Mesenchymal stem cell (in vitro differentiated cells and primary cell): ENCODE measurements around the gene H2BK1.

ENCODE experiments used
- DNase-seq: peaks from one replicate; pipeline ENCODE4 v3.0.0-alpha.2; 2013
- H2AFZ ChIP-seq: one replicate; pipeline ENCODE4 v1.6.1; 2013; ENCODE audit warnings: low read depth, mild to moderate bottlenecking, control low read depth, inconsistent platforms, low read length, moderate library complexity
- H2AK5ac ChIP-seq: 2 replicates; pipeline ENCODE4 v1.6.1; 2013; ENCODE audit warnings: low read length, moderate library complexity, mild to moderate bottlenecking, inconsistent platforms; ENCODE audit not compliant: severe bottlenecking
- H2BK120ac ChIP-seq: one replicate; pipeline ENCODE4 v1.6.1; 2013; ENCODE audit warnings: low read depth, mild to moderate bottlenecking, inconsistent platforms, low read length, moderate library complexity
- H2BK12ac ChIP-seq, 2 experiments: one replicate each; pipeline ENCODE4 v1.6.1; 2013; ENCODE audit warnings: inconsistent platforms in 2 of 2, low read length in 2 of 2, mild to moderate bottlenecking in 2 of 2, moderate library complexity in 2 of 2, control low read depth in 1 of 2
- H2BK15ac ChIP-seq: one replicate; pipeline ENCODE4 v1.6.1; 2013; ENCODE audit warnings: mild to moderate bottlenecking, low read depth, inconsistent platforms; ENCODE audit not compliant: poor library complexity, severe bottlenecking
- H2BK5ac ChIP-seq: 2 replicates; pipeline ENCODE4 v1.6.1; 2013; ENCODE audit warnings: low read depth, mild to moderate bottlenecking, low read length, control low read depth, inconsistent platforms; ENCODE audit not compliant: poor library complexity, severe bottlenecking
- H3K14ac ChIP-seq, 2 experiments: one replicate each; pipeline ENCODE4 v1.6.1; 2013; ENCODE audit warnings: inconsistent platforms in 2 of 2, low read length in 2 of 2, control low read depth in 1 of 2, mild to moderate bottlenecking in 1 of 2, moderate library complexity in 1 of 2
- H3K18ac ChIP-seq, 2 experiments: one replicate each; pipeline ENCODE4 v1.6.1; 2013; ENCODE audit warnings: inconsistent platforms in 2 of 2, low read length in 2 of 2, control low read depth in 1 of 2, low read depth in 1 of 2, mild to moderate bottlenecking in 1 of 2
- H3K23ac ChIP-seq, 2 experiments: one replicate each; pipeline ENCODE4 v1.6.1; 2013; ENCODE audit warnings: inconsistent platforms in 2 of 2, low read length in 2 of 2, mild to moderate bottlenecking in 2 of 2, moderate library complexity in 2 of 2, control low read depth in 1 of 2
- H3K27ac ChIP-seq: 2 replicates; pipeline ENCODE4 v1.5.1; 2013; ENCODE audit warnings: mild to moderate bottlenecking, moderate library complexity, low read length, control low read depth, inconsistent platforms; ENCODE audit not compliant: poor library complexity, severe bottlenecking
- H3K27me3 ChIP-seq, 2 experiments: 2 replicates each; pipeline versions ENCODE4 v1.6.1 to v1.7.0; 2013; ENCODE audit warnings: low read length in 2 of 2, mild to moderate bottlenecking in 2 of 2, moderate library complexity in 2 of 2, control low read depth in 1 of 2, inconsistent platforms in 1 of 2; ENCODE audit not compliant: control insufficient read depth in 1 of 2, insufficient read depth in 1 of 2
- H3K36me3 ChIP-seq, 2 experiments: 2 replicates each; pipeline versions ENCODE4 v1.6.1 to v1.7.0; 2013; ENCODE audit warnings: low read length in 2 of 2, control low read depth in 1 of 2, inconsistent platforms in 1 of 2, low read depth in 1 of 2, mild to moderate bottlenecking in 1 of 2; ENCODE audit not compliant: insufficient read depth in 2 of 2, control insufficient read depth in 1 of 2
- H3K4ac ChIP-seq, 2 experiments: one replicate each; pipeline ENCODE4 v1.6.1; 2013; ENCODE audit warnings: inconsistent platforms in 2 of 2, low read length in 2 of 2, mild to moderate bottlenecking in 2 of 2, moderate library complexity in 2 of 2, control low read depth in 1 of 2, low read depth in 1 of 2
- H3K4me1 ChIP-seq: 2 replicates; pipeline ENCODE4 v1.6.1; 2013; ENCODE audit warnings: low read depth, low read length, control low read depth; ENCODE audit not compliant: control insufficient read depth, insufficient read depth
- H3K4me2 ChIP-seq: 2 replicates; pipeline ENCODE4 v1.6.1; 2013; ENCODE audit warnings: low read length, mild to moderate bottlenecking, inconsistent platforms; ENCODE audit not compliant: poor library complexity, severe bottlenecking
- H3K4me3 ChIP-seq, 2 experiments: 2 replicates each; pipeline versions ENCODE4 v1.5.1 to v1.7.0; 2013; ENCODE audit warnings: low read length in 2 of 2, mild to moderate bottlenecking in 2 of 2, control low read depth in 1 of 2, low read depth in 1 of 2; ENCODE audit not compliant: insufficient read depth in 1 of 2
- H3K79me1 ChIP-seq: replicated peaks from 2 replicates; pipeline ENCODE4 v1.6.1; 2013; ENCODE audit warnings: mild to moderate bottlenecking, control low read depth, low read length, inconsistent platforms; ENCODE audit not compliant: poor library complexity, severe bottlenecking
- H3K9ac ChIP-seq: 2 replicates; pipeline ENCODE4 v1.7.0; 2013; ENCODE audit warnings: mild to moderate bottlenecking, low read length, moderate library complexity
- H3K9me3 ChIP-seq: 2 replicates; pipeline ENCODE4 v1.7.0; 2013; ENCODE audit warnings: mild to moderate bottlenecking, low read length; ENCODE audit not compliant: control insufficient read depth
- H4K8ac ChIP-seq: one replicate; pipeline ENCODE4 v1.6.1; 2013; ENCODE audit warnings: inconsistent platforms, mild to moderate bottlenecking, low read length, moderate library complexity
- H4K91ac ChIP-seq: one replicate; pipeline ENCODE4 v1.6.1; 2013; ENCODE audit warnings: mild to moderate bottlenecking, low read length, inconsistent platforms
- WGBS: methylation state at CpG from one replicate; pipeline ENCODE4 v1.1.7; 2013; ENCODE audit warnings: mixed read lengths; 5-methylcytosine and 5-hydroxymethylcytosine counted together

Gene H2BK1

GRCh38 chr7:151197932-151198331 is 12.4 kb downstream of the H2BK1 start:
- no peaks in the 10 kb centered on the region for H3K9me3 ChIP-seq
- no peak overlapping the region for H2BK120ac ChIP-seq
- no peaks in the 10 kb centered on the region for H3K4me1 ChIP-seq
- H3K4me2 ChIP-seq: no peak overlapping the region
- no peak overlapping the region for H4K8ac ChIP-seq
- H3K4me3 ChIP-seq: no peak overlapping the region
- no peak overlapping the region for H3K9ac ChIP-seq
- peaks cover 79 to 91% of the 10 kb centered on the region in 2 experiments for H3K27me3 ChIP-seq
- no peaks in the 10 kb centered on the region for H3K79me1 ChIP-seq
- no peak overlapping the region for H2BK15ac ChIP-seq
- DNase-seq: no peak
- H3K36me3 ChIP-seq: no peaks in the 10 kb centered on the region
- H3K4ac ChIP-seq: no peak overlapping the region
- H3K18ac ChIP-seq: no peak overlapping the region
- H4K91ac ChIP-seq: no peak overlapping the region
- H2AK5ac ChIP-seq: no peak overlapping the region
- no peak overlapping the region for H3K14ac ChIP-seq
- no peak overlapping the region for H2BK5ac ChIP-seq
- no peak overlapping the region for H3K23ac ChIP-seq
- H2BK12ac ChIP-seq: no peak overlapping the region
- H2AFZ ChIP-seq: no peak overlapping the region
- H3K27ac ChIP-seq: no peak overlapping the region

- peaks cover 77 to 89% of the 10 kb centered on the region in 2 experiments for H3K27me3 ChIP-seq
- no peak overlapping the region for H3K27ac ChIP-seq
- H3K79me1 ChIP-seq: no peaks in the 10 kb centered on the region
- no peaks in the 10 kb centered on the region for H3K9me3 ChIP-seq
- H3K18ac ChIP-seq: no peak overlapping the region
- no peak overlapping the region for H3K23ac ChIP-seq
- no peaks in the 10 kb centered on the region for H3K36me3 ChIP-seq
- H4K91ac ChIP-seq: no peak overlapping the region
- H2BK15ac ChIP-seq: no peak overlapping the region
- H3K4me1 ChIP-seq: no peaks in the 10 kb centered on the region
- H2AK5ac ChIP-seq: no peak overlapping the region
- H4K8ac ChIP-seq: no peak overlapping the region
- H3K14ac ChIP-seq: no peak overlapping the region
- no peak overlapping the region for H3K9ac ChIP-seq
- DNase-seq: no peak
- H2BK5ac ChIP-seq: no peak overlapping the region
- WGBS: 68% methylated on average over 16 of the region's 19 CpGs
- H2BK12ac ChIP-seq: no peak overlapping the region
- H2AFZ ChIP-seq: no peak overlapping the region
- no peak overlapping the region for H3K4me3 ChIP-seq
- H2BK120ac ChIP-seq: no peak overlapping the region
- H3K4ac ChIP-seq: no peak overlapping the region
- no peak overlapping the region for H3K4me2 ChIP-seq
Observed at GRCh38 chr7:151195616-151196450, 14.5 kb downstream of the H2BK1 start.

DNA sequence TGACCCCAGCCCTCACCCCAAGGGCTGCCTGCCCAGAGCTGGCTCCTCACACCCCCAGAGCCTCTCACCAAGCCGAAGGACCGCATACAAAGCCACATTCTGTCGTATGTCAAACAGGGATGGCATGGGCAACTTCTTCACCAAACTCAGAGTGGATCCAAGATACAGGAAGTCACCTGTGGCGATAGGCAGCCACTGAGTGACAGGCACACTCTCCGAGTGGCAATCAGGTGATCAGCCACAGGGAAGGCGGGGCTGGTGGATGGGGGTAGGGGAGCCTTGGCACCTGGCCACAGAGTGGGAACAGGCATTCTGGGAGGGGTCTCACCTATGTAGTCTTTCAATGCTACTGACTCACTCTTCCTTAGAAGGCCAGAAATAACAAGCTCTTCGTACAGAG is 16.1 kb downstream of the H2BK1 start:
- H2BK5ac ChIP-seq: no peak overlapping the region
- H3K9me3 ChIP-seq: peaks cover 1% of the 10 kb centered on the region
- no peak overlapping the region for H3K27ac ChIP-seq
- no peak overlapping the region for H2AK5ac ChIP-seq
- no peak overlapping the region for H3K4ac ChIP-seq
- no peak overlapping the region for H3K9ac ChIP-seq
- WGBS: 87% methylated on average over 6 of the region's 7 CpGs
- H2BK120ac ChIP-seq: no peak overlapping the region
- no peak overlapping the region for H3K4me2 ChIP-seq
- H3K14ac ChIP-seq: no peak overlapping the region
- H3K79me1 ChIP-seq: no peaks in the 10 kb centered on the region
- H3K18ac ChIP-seq: no peak overlapping the region
- no peak overlapping the region for H2BK12ac ChIP-seq
- H2AFZ ChIP-seq: no peak overlapping the region
- no peak overlapping the region for H4K91ac ChIP-seq
- no peak overlapping the region for H4K8ac ChIP-seq
- no peaks in the 10 kb centered on the region for H3K4me1 ChIP-seq
- no peak for DNase-seq
- no peak overlapping the region for H3K4me3 ChIP-seq
- no peak overlapping the region for H2BK15ac ChIP-seq
- peaks cover 75 to 94% of the 10 kb centered on the region in 2 experiments for H3K27me3 ChIP-seq
- H3K23ac ChIP-seq: no peak overlapping the region
- H3K36me3 ChIP-seq: no peaks in the 10 kb centered on the region

- no peaks in the 10 kb centered on the region for H3K4me1 ChIP-seq
- H3K4ac ChIP-seq: no peak overlapping the region
- no peak overlapping the region for H2BK120ac ChIP-seq
- H3K9ac ChIP-seq: no peak overlapping the region
- no peak overlapping the region for H3K18ac ChIP-seq
- no peak overlapping the region for H2BK5ac ChIP-seq
- H3K14ac ChIP-seq: no peak overlapping the region
- no peak overlapping the region for H2BK15ac ChIP-seq
- H2AK5ac ChIP-seq: no peak overlapping the region
- no peaks in the 10 kb centered on the region for H3K36me3 ChIP-seq
- H3K27ac ChIP-seq: no peak overlapping the region
- no peak overlapping the region for H3K4me3 ChIP-seq
- DNase-seq: no peak
- no peak overlapping the region for H3K4me2 ChIP-seq
- no peak overlapping the region for H3K23ac ChIP-seq
- no peak overlapping the region for H2AFZ ChIP-seq
- peaks cover 76 to 95% of the 10 kb centered on the region in 2 experiments for H3K27me3 ChIP-seq
- no peak overlapping the region for H4K91ac ChIP-seq
- H3K9me3 ChIP-seq: peaks cover 6% of the 10 kb centered on the region
- no peak overlapping the region for H2BK12ac ChIP-seq
- no peaks in the 10 kb centered on the region for H3K79me1 ChIP-seq
- H4K8ac ChIP-seq: no peak overlapping the region
- 90% methylated on average over 13 of the region's 14 CpGs for WGBS
Observed at GRCh38 chr7:151193203-151193978, 16.9 kb downstream of the H2BK1 start.
